HL-60 (cell line): ENCODE measurements around the gene PTPN3.

Experiments
- CTCF ChIP-seq: IDR thresholded peaks from one replicate; pipeline ENCODE4 v1.5.1; 2011; ENCODE audit warnings: low read length, control low read depth, inconsistent platforms; ENCODE audit not compliant: insufficient read depth
- POLR2AphosphoS5 ChIP-seq: IDR thresholded peaks from 2 replicates; pipeline ENCODE4 v1.6.1; 2012; ENCODE audit warnings: low read depth

GRCh38 chr9:109478665-109479380 is 19.3 kb downstream of the PTPN3 start:
- TF ChIP-seq CTCF (no peak), POLR2AphosphoS5 (no peak)
